GM19395 (cell line): ENCODE data around the gene RPS15.
A peak's percentile ranks its signal among the peaks of the same experiment; 100 is the strongest.
"Not testable (repeated sequence)": the region's sequence is repeated elsewhere in the genome, so short reads cannot be mapped to it uniquely, and the experiment has no call there.

Experiments used
- ATAC-seq: cut with Tn5 transposase; IDR thresholded peaks from one replicate; pipeline ENCODE4 v1.9.1; 2021; ENCODE audit warnings: mild to moderate bottlenecking, moderate library complexity; ENCODE audit not compliant: unreplicated experiment

The RPS15 gene

GRCh38 chr19:1467490-1468273 lies 29.5 kb downstream of the RPS15 start:
- no peak for ATAC-seq

- ATAC-seq, result no peak
These were observed 30.2 kb downstream of the RPS15 start for GRCh38 chr19:1468274-1468820.

- ATAC-seq, result no peak
These were observed 30.6 kb downstream of the RPS15 start for GRCh38 chr19:1468821-1469254.

GRCh38 chr19:1469255-1470054 lies 31.3 kb downstream of the RPS15 start:
- no peak for ATAC-seq

DNA sequence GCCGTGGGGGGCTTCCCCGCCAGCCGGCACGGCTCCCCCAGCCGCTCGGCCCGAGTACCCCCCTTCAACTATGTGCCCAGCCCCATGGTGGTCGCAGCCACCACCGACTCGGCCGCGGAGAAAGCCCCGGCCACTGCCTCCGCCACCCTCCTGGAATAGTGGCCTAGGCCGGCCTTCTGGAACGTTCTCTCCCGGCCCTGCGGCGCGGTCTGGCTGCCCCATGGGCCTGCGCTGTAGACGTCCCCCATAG lies 31.8 kb downstream of the RPS15 start:
- ATAC-seq, result no peak

- no peak for ATAC-seq
These were observed 32.3 kb downstream of the RPS15 start for GRCh38 chr19:1470305-1471009.

DNA sequence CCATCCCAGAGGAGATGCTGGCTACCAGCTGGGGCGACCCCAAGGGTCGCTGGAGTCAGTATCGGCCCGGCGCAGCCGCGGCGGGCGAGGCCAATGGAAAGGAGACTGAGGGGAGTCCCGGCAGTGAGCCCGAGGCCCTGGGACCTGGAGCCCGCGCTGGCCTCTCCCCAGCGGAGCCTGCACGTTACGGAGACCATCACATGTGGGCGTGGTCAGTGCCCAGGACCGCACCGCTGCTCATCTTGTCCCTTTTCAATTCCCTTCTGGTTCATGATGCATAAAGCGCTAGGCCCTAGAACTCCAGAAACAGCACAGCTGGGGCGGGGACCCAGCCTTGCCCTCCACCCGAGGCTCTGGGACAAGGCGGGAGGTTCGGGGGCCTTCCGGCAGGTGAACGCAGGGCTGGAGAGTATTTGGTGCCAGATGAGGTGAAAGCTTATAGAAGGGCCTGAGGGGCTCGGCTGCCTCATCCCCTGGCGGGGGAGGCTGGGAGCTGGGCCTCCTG lies 32.9 kb downstream of the RPS15 start:
- no peak for ATAC-seq

DNA sequence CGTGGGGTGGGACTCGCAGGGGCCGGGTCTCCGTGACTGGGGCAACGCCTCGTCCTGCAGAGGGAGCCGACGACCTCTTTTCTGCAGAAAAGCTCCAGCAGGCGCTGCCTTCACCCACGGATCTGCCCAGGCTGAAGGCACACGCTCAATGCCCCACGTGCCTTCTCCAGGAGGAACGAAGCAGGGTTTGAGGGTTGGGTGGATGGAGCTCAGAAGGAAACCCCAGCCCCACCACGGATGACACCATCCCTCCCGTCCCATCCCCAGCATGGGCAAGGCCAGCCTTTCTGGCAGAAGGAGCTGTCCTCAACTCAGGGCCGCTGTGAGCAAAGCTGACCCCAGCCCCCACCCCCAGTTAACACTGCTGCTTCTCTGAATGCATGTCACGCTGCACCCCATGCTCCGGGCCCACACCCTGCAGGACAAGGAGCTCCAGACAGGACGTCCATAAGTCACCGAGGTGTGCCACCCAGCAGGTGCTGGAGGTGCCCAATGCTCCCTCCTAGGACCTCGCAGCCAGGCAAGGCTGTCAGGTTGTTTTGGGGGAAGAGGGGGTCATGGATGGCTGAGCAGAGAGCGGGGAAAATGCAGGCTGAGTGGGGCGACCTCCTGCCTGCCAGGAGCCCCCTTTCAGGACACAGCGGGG lies 33.4 kb downstream of the RPS15 start:
- ATAC-seq, result no peak

DNA sequence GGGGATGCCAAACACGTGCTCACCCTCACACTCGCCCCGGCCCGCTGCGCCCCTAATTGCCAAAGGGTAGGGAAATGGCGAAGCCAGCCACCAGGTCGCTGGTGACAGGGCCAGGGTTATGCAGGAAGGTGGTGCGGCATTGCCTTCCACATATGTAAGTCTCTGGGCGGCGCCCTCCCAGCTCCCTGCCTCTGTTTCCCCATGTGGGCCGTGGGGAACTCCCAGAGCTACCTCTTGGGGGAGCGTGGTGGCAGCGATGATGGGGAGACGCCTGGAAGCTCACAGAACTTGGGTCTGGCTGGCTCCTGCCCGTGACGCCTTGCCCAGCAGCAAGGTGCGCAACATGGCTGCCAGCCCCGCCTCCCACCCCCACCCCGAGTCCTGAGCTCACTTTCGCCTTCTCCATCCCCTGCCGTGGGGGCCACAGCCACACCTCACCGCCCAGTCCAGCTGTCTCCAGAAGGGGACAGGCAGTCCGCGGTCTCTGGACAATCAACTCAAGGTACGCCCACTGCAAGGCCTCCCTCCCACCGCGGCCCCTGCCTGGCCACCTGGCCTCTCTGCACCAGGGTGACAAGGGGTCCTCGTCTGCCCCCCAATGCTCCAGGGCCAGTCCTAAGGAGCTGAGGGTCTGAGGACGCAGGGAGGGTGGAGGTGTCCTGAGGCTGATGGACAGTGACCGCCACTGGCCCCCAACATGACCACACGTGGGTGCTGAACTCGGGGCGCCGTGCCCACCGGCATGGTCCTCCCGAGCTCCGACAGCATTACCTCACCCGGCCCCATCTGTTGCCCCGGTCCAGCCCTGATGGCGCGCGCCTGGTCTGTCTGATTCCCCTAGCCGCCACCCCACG lies 34.3 kb downstream of the RPS15 start:
- ATAC-seq, result no peak

DNA sequence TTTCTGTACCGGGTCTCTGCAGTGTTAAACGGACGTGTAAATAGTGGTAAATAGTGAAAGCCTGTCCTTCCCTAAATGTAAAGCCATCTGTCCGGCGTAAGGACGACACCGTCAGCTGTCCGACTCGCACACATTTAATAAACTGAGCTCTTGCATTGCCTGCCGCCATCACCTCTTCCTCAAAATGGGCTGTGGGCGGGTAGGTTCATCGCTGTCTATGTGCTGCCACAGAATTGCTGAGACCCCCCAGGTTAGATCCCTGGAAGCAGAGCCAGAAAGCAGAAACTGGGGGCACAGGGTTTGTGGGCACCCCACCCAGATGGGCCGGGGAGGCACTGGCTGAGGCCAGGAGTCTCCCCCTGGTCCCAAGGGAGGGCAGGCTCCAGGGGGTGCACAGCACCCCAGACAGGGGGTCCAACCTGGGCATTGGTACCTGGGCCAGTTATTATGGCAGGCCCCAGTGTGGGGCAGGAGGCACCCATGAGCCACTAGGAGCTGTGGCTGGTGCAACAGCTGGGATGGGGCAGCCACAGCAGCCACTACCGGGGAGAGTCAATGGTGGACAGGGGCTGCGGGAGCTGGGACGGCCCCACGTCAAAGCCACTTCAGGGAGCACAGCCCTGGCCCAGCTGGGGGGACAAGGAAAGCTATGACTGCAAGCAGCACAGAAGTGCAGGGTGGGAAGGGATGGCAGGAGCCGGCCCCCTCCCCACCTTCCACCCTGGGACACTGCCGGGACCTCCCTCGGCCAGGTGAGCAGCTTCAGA lies 35.1 kb downstream of the RPS15 start:
- no peak for ATAC-seq

DNA sequence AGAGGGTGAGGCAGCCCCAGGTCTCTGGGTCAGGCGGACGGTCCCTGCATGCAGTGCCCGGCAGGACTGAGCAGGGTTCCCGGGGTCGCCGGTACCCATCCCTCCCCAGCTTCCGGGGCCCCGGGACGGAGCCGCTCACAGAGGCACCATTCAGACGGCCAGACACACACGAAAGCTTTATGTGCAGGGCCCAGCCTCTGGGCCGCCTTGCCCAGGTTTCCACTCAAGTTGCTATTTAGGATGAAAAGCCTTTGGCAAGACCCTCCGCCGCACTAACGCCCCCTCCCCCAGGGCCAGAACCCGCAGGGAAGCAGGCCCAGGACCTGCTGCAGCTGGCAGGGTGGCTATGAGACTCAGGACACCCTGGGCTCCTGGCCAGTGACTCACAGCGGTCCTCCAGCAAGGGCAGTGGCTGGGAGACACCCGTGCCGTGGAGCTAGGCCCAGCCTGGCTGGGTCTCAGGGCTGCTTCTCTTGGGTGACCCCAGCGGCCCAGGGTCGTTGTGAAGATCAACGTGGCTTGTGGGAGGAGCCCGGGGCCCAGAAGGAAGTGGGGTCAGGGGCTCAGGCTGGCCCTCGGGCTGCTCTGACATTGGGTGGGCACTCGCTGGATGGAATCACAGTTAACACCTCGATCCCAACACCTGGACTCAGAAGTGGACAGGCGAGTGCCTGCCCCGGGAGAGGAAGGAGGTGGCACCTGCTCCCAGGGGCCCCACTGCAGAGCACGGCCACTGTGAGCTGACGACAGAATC lies 36.0 kb downstream of the RPS15 start:
- no peak for ATAC-seq

GRCh38 chr19:1474765-1475351 lies 36.7 kb downstream of the RPS15 start:
- no peak for ATAC-seq

- ATAC-seq, result no peak
These were observed 37.7 kb downstream of the RPS15 start for GRCh38 chr19:1475751-1476437.

DNA sequence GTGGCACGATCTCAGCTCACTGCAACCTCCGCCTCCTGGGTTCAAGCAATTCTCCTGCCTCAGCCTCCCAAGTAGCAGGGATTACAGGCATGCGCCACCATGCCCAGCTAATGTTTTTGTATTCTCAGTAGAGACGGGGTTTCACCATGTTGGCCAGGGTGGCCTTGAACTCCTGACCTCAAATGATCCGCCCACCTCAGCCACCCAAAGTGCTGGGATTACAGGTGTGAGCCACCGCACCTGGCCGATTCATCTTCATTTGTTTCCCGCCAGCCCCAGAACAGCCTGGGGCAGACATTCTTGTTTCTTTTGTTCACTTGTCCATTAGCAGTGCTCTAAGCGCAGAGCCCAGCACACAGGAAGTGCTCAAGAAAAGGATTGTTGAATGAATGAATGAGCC lies 38.9 kb downstream of the RPS15 start:
- ATAC-seq, result not testable (repeated sequence)

DNA sequence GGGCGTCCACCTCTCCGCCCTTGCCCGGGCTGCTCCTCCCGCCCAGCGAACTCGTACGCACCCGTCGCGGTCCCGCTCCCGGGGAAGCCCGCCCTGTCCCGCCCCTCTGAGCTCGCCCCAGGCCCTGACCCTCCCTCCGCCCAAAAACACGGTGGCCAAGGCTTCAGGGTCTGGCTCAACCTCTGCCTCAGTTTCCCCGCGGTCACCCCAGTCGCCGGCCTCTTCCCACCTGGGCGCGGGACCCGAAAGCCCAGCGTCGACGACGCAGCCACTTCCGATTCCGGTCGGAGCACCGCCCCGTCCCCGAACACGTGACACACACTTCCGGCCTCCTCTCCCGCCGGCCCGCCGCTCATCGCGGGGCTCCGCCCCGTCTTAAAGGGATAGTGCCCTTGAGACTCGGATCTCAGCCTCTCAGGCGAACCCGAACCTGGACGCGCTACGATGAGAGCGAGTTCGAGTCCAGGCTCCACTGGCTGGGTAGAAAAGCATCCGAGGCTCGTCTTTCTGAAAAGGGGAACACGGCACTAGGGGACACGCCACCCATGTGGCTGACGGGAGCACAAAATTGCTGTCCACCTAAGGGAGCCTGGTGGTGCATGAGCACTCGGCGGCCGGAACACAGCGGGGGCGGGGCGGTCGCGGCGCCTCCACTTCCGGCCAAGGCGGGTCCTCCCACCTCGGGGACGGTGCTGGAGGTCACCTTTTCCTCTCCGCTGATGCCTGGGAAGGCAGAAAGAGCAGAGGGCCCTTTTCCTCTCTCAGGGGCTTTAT lies 40.9 kb downstream of the RPS15 start, which contains the start of gene C19orf25:
Gene C19orf25, minus strand, starts transcription at position 282 of the 774 bp plus-strand sequence. CDS start 312 bp downstream, outside the sequence.
- peak; percentile 77 for ATAC-seq

GRCh38 chr19:1481224-1481892 lies 43.2 kb downstream of the RPS15 start:
- ATAC-seq, result no peak
